Liver (tissue), 9 donors: ENCODE results near the gene CAP1. TPM values are rescaled to one million over a fixed set of nuclear protein-coding genes. Genes with fewer than 3 reads are reported as not detected.

Experiments
- DNase-seq: peaks from one replicate; pipeline ENCODE4 v3.0.0-alpha.2; 2017; ENCODE audit warnings: low spot score
- H3K27ac ChIP-seq, 2 donors: one replicate each; pipeline ENCODE4 v1.7.0; 2013; ENCODE audit warnings: inconsistent platforms in 2 of 2, low read length in 2 of 2, control low read depth in 1 of 2, low read depth in 1 of 2, mild to moderate bottlenecking in 1 of 2
- H3K27me3 ChIP-seq, 4 donors: one replicate each; pipeline versions ENCODE4 v1.6.1 to v1.7.0; 2013; ENCODE audit warnings: low read length in 3 of 4, inconsistent platforms in 1 of 4, mild to moderate bottlenecking in 1 of 4, moderate library complexity in 1 of 4; ENCODE audit not compliant: control insufficient read depth in 4 of 4, insufficient read depth in 4 of 4
- H3K36me3 ChIP-seq, 4 donors: one replicate each; pipeline versions ENCODE4 v1.6.1 to v1.7.0; 2013; ENCODE audit warnings: low read length in 3 of 4, mild to moderate bottlenecking in 3 of 4, low read depth in 1 of 4, moderate library complexity in 1 of 4; ENCODE audit not compliant: control insufficient read depth in 4 of 4, insufficient read depth in 3 of 4
- H3K4me1 ChIP-seq, 4 donors: one replicate each; pipeline versions ENCODE4 v1.6.1 to v1.7.0; 2013; ENCODE audit warnings: low read length in 3 of 4, mild to moderate bottlenecking in 3 of 4, moderate library complexity in 1 of 4; ENCODE audit not compliant: control insufficient read depth in 4 of 4, insufficient read depth in 4 of 4
- H3K4me3 ChIP-seq, 3 donors: one replicate each; pipeline versions ENCODE4 v1.6.1 to v1.7.0; 2013; ENCODE audit warnings: low read length in 3 of 3, control low read depth in 1 of 3, low read depth in 1 of 3, mild to moderate bottlenecking in 1 of 3
- H3K9ac ChIP-seq, 2 donors: one replicate each; pipeline ENCODE4 v1.7.0; 2013; ENCODE audit warnings: low read length in 2 of 2, mild to moderate bottlenecking in 2 of 2, moderate library complexity in 2 of 2, control low read depth in 1 of 2, low read depth in 1 of 2
- H3K9me3 ChIP-seq, 4 donors: one replicate each; pipeline versions ENCODE4 v1.6.1 to v1.7.0; 2013; ENCODE audit warnings: low read length in 3 of 4; ENCODE audit not compliant: control insufficient read depth in 4 of 4
- FOXA1 ChIP-seq: IDR thresholded peaks from 2 replicates; pipeline ENCODE4 v1.6.1; 2016; ENCODE audit warnings: antibody characterized with exemption
- FOXA2 ChIP-seq: IDR thresholded peaks from 2 replicates; pipeline ENCODE4 v1.6.1; 2016; ENCODE audit warnings: antibody characterized with exemption
- GABPA ChIP-seq, 2 donors: IDR thresholded peaks in 1 of 2; conservative IDR thresholded peaks in 1 of 2; 2 replicates each; pipeline ENCODE4 v1.6.1; 2016; ENCODE audit warnings: antibody characterized with exemption in 2 of 2, mild to moderate bottlenecking in 1 of 2, moderate library complexity in 1 of 2
- HNF4A ChIP-seq, 2 donors: conservative IDR thresholded peaks; 2 replicates each; pipeline ENCODE4 v1.6.1; 2016; ENCODE audit warnings: antibody characterized with exemption in 2 of 2, mild to moderate bottlenecking in 2 of 2
- HNF4G ChIP-seq: IDR thresholded peaks from 2 replicates; pipeline ENCODE4 v1.6.1; 2016; ENCODE audit warnings: antibody characterized with exemption
- JUND ChIP-seq, 2 donors: IDR thresholded peaks; 2 replicates each; pipeline ENCODE4 v1.6.1; 2016; ENCODE audit warnings: antibody characterized with exemption in 2 of 2
- NR2F2 ChIP-seq: IDR thresholded peaks from 2 replicates; pipeline ENCODE4 v1.6.1; 2016; ENCODE audit warnings: antibody characterized with exemption
- RAD21 ChIP-seq, 2 donors: IDR thresholded peaks; 2 replicates each; pipeline ENCODE4 v1.6.1; 2016; ENCODE audit warnings: antibody characterized with exemption in 2 of 2, mild to moderate bottlenecking in 2 of 2
- RXRA ChIP-seq, 2 donors: IDR thresholded peaks; 2 replicates each; pipeline ENCODE4 v1.6.1; 2017 to 2018; ENCODE audit warnings: antibody characterized with exemption in 2 of 2, mild to moderate bottlenecking in 1 of 2
- SP1 ChIP-seq: IDR thresholded peaks from 2 replicates; pipeline ENCODE4 v1.6.1; 2018; ENCODE audit warnings: antibody characterized with exemption, mild to moderate bottlenecking
- TAF1 ChIP-seq: conservative IDR thresholded peaks from 2 replicates; pipeline ENCODE4 v1.6.1; 2016; ENCODE audit warnings: antibody characterized with exemption, mild to moderate bottlenecking
- YY1 ChIP-seq: IDR thresholded peaks from 2 replicates; pipeline ENCODE4 v1.6.1; 2016; ENCODE audit warnings: antibody characterized with exemption, mild to moderate bottlenecking
- WGBS: extraction: QIAGEN DNeasy Blood & Tissue Kit; methylation state at CpG from one replicate; pipeline ENCODE4 v1.1.7; 2013; 5-methylcytosine and 5-hydroxymethylcytosine counted together
- polyA plus RNA-seq, 2 donors: library from polyadenylated mRNA; stranded (reverse) in 1 of 2; unstranded in 1 of 2; fragments of 200-250 nt in 1 of 2; fragments of >200 nt in 1 of 2; fragmentation: Nextera tagmentation in 1 of 2; extraction: Ambion mirVana in 1 of 2; gene quantifications; one replicate each; pipeline versions ENCODE4 v1.2.1 to v1.2.3, GENCODE V29; 2013 to 2015
- total RNA-seq, 2 donors: library from RNA; depleted of rRNA; stranded (reverse); fragments of >200 nt; gene quantifications; one replicate each; pipeline ENCODE4 v1.2.3, GENCODE V29; 2014
- TF ChIP-seq, protein P1 (sequence below): IDR thresholded peaks from 2 replicates; pipeline ENCODE4 v1.6.1; 2016; ENCODE audit warnings: antibody characterized with exemption
- TF ChIP-seq, protein P2 (sequence below): IDR thresholded peaks from 2 replicates; pipeline ENCODE4 v1.6.1; 2016; ENCODE audit warnings: antibody characterized with exemption
- TF ChIP-seq, protein P3 (sequence below): IDR thresholded peaks from 2 replicates; pipeline ENCODE4 v1.6.1; 2016; ENCODE audit warnings: antibody characterized with exemption
- TF ChIP-seq, protein P4 (sequence below): fragments of 150-350 bp; IDR thresholded peaks from 2 replicates; pipeline ENCODE4 v1.5.1; 2017; ENCODE audit warnings: improper control_type of control experiment, low read depth, low read length; ENCODE audit not compliant: missing input control
- donor health status: healthy.
- donor health status: healthy.
- donor health status: healthy.
- donor health status: healthy.
- donor health status: healthy.

CAP1 gene
- total and polyA plus RNA-seq, 4 donors, result 75.5 to 105 (median 84.6) TPM

DNA sequence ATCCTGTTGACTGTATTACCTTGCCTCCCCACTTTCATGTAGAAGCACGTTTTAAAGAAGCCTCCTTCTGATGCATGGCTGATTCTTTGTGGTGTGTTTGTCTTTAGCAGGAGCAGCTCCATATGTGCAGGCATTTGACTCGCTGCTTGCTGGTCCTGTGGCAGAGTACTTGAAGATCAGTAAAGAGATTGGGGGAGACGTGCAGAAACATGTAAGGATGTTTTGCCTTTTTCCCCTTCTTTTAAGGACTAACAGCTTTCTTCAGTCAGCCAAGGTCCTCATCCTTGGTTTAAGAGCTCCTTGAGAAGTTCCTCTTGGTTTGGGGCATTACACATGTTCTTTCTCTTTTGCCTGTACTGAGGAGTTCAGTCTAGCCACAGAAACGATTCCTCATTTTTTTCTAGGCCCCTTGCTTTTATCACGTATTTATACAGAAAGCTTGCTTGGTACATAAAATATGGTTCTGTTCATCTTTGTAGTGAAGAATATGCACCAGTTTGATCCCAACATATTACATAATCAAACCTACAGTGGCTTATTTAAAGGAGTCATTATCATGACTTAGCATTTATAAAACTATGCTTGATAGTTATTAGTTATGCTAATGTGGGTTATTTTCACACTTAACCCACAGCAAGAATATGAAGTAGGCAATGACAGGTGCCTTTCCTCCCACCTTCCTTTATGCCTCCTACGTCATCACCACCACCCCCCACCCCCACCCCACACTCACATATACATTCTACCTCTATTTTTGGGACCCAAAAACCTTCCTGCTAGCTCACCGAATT, 19.6 kb downstream of the CAP1 start:
- 67% methylated on average over 7 of the region's 7 CpGs for WGBS
- peaks cover 0 to 5% (median 3%) of the 10 kb centered on the region in 4 donors for H3K4me1 ChIP-seq
- H3K4me3 ChIP-seq, result no peak overlapping the region
- TF ChIP-seq RXRA (IDR thresholded peaks at IDR 0.05) (no peak), GABPA (IDR thresholded peaks at IDR 0.05 in 1 of 2, conservative IDR thresholded peaks at IDR 0.05 in 1 of 2) (no peak), HNF4A (conservative IDR thresholded peaks at IDR 0.05) (no peak), TAF1 (no peak), HNF4G (no peak), FOXA2 (no peak), FOXA1 (no peak), NR2F2 (no peak), JUND (IDR thresholded peaks at IDR 0.05) (no peak), YY1 (no peak), SP1 (no peak), RAD21 (IDR thresholded peaks at IDR 0.05) (no peak)
- TF ChIP-seq, protein P1, sequence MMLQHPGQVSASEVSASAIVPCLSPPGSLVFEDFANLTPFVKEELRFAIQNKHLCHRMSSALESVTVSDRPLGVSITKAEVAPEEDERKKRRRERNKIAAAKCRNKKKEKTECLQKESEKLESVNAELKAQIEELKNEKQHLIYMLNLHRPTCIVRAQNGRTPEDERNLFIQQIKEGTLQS, result no peak
- TF ChIP-seq, protein P2, sequence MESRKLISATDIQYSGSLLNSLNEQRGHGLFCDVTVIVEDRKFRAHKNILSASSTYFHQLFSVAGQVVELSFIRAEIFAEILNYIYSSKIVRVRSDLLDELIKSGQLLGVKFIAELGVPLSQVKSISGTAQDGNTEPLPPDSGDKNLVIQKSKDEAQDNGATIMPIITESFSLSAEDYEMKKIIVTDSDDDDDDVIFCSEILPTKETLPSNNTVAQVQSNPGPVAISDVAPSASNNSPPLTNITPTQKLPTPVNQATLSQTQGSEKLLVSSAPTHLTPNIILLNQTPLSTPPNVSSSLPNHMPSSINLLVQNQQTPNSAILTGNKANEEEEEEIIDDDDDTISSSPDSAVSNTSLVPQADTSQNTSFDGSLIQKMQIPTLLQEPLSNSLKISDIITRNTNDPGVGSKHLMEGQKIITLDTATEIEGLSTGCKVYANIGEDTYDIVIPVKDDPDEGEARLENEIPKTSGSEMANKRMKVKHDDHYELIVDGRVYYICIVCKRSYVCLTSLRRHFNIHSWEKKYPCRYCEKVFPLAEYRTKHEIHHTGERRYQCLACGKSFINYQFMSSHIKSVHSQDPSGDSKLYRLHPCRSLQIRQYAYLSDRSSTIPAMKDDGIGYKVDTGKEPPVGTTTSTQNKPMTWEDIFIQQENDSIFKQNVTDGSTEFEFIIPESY, result no peak
- TF ChIP-seq, protein P3, sequence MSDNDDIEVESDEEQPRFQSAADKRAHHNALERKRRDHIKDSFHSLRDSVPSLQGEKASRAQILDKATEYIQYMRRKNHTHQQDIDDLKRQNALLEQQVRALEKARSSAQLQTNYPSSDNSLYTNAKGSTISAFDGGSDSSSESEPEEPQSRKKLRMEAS, result no peak
- TF ChIP-seq, protein P4, sequence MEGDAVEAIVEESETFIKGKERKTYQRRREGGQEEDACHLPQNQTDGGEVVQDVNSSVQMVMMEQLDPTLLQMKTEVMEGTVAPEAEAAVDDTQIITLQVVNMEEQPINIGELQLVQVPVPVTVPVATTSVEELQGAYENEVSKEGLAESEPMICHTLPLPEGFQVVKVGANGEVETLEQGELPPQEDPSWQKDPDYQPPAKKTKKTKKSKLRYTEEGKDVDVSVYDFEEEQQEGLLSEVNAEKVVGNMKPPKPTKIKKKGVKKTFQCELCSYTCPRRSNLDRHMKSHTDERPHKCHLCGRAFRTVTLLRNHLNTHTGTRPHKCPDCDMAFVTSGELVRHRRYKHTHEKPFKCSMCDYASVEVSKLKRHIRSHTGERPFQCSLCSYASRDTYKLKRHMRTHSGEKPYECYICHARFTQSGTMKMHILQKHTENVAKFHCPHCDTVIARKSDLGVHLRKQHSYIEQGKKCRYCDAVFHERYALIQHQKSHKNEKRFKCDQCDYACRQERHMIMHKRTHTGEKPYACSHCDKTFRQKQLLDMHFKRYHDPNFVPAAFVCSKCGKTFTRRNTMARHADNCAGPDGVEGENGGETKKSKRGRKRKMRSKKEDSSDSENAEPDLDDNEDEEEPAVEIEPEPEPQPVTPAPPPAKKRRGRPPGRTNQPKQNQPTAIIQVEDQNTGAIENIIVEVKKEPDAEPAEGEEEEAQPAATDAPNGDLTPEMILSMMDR, result no peak
- no peak for DNase-seq
- H3K9ac ChIP-seq, result no peak overlapping the region
- H3K27ac ChIP-seq, result peak overlapping the region; percentile 46 to 78
- H3K27me3 ChIP-seq, result no peaks in the 10 kb centered on the region
- no peaks in the 10 kb centered on the region for H3K9me3 ChIP-seq
- peaks cover 9 to 42% (median 35%) of the 10 kb centered on the region in 4 donors for H3K36me3 ChIP-seq

DNA sequence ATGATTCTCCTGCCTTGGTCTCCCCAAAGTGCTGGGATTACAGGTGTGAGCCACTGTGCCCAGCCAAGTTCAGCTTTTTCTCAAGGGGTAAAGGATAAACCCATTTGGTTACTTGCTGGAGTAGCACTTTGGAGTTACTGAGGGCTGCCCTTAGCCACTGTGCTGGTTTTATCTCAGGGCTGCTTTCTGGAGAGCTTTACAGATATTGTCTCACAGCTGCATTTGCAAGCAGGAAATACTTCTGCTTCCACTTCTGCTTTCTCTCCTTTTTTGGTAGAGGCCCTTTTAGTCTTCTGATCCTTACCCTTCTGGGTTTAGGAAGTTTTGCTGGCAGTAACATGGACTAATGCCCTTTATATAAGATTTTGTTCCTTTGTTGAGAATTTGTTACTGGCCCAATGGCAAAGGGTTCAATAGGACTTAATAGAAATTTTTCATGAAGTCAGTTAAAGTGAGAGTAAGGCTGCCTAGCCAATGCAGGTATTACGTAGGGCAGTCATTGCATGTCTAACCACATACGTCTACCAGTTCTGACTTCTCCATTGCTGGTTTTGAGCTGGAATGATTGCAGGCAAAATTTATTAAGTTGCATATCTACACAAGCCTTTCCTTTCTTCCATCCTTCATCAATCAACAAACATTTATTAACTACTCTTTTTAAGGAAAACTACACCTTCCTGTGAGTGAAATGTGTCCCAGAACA, 24.4 kb downstream of the CAP1 start:
- Histone ChIP-seq H3K4me1 (peaks cover 0 to 1% (median under 1%) of the 10 kb centered on the region in 4 donors), H3K36me3 (peaks cover 21 to 78% (median 65%) of the 10 kb centered on the region in 4 donors), H3K27me3 (no peaks in the 10 kb centered on the region), H3K9ac (no peak overlapping the region), H3K9me3 (no peaks in the 10 kb centered on the region), H3K27ac (no peak overlapping the region), H3K4me3 (no peak overlapping the region)
- WGBS, result 89% methylated on average over 2 of the region's 2 CpGs
- no peak for DNase-seq
- no peak for TF ChIP-seq NR2F2
- TF ChIP-seq, protein P1, result no peak
